Esophagus mucosa (tissue), 1 donor: Measurements from ENCODE around the gene ADAMTS6. TPM values are rescaled to one million over a fixed set of nuclear protein-coding genes. Genes with fewer than 3 reads are reported as not detected.

ENCODE experiments used
- ATAC-seq: fragments of 200-7000 bp; cut with Tn5 transposase; one replicate; pipeline ENCODE4 v1.9.1; 2020
- total RNA-seq: library from RNA; stranded (reverse); gene quantifications from one replicate; pipeline ENCODE4 v1.2.4, GENCODE V29; 2023
- donor health status: DM: yes; HTN: yes; CAD: no.

ADAMTS6 gene
- total RNA-seq, 1 donor from 2014 or later, result 1.2 TPM

DNA sequence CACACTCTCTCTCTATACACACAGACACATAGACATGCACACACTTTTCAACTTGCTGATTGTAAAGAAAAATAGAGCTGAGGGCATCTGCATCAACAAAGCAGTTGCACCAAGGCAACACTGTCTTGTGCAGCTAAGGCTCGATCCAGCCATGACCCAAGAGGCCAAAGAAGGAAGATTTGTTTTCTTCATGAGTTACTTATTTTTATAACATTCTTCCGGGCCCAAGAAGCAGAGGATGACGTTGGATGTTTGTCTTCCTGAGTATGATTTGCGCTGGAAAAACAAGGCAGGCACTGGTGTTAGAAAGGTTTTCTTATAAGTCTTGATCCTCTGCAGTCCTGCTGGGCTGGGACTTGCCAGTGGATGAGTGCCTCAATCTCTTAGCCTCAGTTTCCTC lies 344.1 kb downstream of the ADAMTS6 start:
- no peak for ATAC-seq

GRCh38 chr5:65133477-65134110 lies 348.1 kb downstream of the ADAMTS6 start:
- no peak for ATAC-seq

DNA sequence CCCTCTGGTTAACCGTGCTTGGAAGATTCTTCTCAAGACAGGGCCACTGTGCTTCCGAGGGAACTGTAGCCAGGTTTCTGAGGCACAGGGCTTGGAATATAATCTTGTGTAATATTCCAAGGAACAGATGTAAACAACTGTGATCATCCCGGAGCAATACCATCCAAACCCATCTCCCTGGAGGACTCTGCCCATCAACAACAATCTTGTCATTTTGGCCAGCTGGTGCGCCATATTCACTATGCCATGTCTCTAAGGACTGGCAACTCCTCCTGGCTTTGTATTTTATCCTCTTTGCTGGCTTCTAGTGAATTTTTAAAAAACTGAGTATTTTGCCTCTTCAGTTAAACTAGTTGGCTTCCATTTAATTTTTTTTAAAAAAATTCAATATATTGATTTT lies 349.3 kb downstream of the ADAMTS6 start:
- ATAC-seq, result no peak

GRCh38 chr5:65128226-65128625 lies 353.5 kb downstream of the ADAMTS6 start:
- no peak for ATAC-seq

- ATAC-seq, result no peak
Measured at GRCh38 chr5:65127161-65127901, 354.4 kb downstream of the ADAMTS6 start.

- no peak for ATAC-seq
Measured at GRCh38 chr5:65126542-65127069, 355.1 kb downstream of the ADAMTS6 start.

DNA sequence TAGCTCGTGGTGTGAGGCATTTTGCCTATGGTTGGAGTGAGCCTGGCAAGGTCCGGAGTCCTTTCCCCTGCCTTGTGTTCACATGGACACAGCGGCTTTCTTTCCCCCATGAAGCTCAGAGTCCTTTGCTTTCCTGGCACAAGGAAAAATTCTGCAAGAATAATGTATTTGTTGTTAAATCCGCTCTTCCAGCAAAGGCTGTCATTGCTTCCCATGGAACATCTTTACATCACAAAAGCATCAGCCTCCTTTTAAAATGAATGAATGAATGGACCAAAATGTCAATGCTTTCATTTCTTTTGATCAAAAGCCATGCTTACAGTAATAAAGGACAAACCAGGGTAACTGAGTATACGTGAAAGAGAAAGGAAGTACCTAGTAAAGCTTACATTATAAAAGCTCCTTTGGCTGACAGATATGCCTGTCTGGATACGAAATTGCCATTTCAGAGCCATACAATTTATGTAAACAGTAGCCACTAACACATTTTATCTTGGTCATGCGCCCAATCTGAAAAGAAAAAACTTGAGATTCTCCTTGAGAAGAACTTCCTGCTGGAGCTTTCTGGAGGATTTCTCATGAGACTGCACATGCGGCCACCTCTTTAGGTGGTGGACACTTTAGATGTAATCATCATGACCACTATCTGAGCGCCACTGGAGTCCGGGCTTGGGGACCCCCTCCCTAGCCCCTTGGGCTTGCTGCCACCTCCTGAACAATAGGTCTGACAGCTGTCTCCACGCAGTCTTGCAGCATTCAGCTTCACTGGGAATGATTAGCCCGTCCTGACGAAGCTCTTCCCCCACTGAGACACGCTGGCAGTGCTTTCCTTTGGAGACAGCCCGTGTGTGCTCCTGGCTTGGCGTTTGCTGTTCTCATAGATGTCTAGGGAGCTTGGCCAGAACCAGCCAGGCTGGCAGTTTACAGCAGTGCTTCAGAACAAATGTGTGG lies 355.9 kb downstream of the ADAMTS6 start:
- ATAC-seq, result no peak

- ATAC-seq, result no peak
Measured at GRCh38 chr5:65121880-65122436, 359.8 kb downstream of the ADAMTS6 start.

GRCh38 chr5:65120371-65120967 lies 361.3 kb downstream of the ADAMTS6 start:
- ATAC-seq, result no peak

DNA sequence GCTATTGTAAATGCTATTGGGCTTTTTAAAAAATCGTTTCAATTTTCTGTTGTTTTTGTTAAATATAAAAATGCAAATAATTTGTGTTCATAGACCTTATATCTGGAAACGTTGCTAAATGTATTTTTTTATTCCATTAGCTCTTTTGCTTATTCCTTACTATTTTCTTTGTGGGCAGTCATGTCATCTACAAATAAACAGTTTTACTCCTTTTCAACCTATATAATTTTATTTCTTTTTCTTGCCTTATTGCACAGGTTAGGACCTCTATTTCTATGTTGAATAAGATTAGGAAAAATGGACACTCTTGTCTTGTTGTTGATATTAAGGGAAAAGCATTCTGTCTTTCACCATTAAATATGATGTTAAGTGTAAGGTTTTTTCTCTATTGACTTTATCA lies 364.2 kb downstream of the ADAMTS6 start:
- ATAC-seq, result no peak

DNA sequence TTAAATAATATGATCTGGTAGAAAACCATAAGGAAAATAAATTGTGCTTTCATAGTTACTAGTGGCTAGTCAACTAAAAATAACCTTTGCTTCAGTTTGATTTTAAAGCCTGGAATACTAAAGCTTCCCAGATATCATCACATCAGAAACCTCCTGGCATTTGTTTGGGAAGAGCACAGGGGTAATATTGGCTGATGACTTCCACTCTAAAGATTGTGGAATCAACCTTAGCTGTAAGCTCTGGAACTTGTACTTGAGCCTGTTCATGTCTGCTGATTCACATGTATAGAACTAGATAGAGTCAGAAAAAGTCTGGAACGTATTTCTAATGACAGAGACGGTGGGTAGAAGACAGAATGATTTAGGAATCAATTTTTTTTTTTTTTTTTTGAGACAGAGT lies 367.9 kb downstream of the ADAMTS6 start:
- ATAC-seq, result no peak

DNA sequence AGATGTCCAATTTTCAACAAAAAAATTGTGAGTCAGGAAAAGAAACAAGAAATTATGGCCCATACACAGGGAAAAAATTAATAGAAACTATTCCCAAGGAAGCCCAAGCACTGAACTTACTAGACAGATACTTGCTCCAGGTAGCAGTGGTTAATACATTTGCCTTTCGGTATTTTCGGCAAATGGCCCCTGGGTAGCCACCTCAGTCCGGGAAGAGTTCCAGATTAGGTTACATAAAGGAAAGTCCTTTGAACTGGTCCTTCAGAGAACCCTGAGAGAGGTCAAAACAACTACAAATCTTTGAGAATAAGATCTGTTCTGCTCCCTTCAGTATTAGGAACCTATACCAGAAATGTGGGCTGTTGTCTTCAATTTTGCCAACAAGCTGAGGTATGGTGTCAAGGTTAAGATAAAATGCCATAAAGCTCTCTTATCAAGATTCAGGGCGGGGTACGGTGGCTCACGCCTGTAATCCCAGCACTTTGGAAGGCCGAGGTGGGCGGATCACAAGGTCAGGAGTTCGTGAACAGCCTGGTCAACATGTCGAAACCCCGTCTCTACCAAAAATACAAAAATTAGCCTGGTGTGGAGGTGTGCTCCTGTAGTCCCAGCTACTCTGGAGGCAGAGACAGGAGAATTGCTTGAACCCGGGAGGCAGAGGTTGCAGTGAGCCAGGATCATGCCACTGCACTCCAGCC lies 369.6 kb downstream of the ADAMTS6 start:
- no peak for ATAC-seq

DNA sequence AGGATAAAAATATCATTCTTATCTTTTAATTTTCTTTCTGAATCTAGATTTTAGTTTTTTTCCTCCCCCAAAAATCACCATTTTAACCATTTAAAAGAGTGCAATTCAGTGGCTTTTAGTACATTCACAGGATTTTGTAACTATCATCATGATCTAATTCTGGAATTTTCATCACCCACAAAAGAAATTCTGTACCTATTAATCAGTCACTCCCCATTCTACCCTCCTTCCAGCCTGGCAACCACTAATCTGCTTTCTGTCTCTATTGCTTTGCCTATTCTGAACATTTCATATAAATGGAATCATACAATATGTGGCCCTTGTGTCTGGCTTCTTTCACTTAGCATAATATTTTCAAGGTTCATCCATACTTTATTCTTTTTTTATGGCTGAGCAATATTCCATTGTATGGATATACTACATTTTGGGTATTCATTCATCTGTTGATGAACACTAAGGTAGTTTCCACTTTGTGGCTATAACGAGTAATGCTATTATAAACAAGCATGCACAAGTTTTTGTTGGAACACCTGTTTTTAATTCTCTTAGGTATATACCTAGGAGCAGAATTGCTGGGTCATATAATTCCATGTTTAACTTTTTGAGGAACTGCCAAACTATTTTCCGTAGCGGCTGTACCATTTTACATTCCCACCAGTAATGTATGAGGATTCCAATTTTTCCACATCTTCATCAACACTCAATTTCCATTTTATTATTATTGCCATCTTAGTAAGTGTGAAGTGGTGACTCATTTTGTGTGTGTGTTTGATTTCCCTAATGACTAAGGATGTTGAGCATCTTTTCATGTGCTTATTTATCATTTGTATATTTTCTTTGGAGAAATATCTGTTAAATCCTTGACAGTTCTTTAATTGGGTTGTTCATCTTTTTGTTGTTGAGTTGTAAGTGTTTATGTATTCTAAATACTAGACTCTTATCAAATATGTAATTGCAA lies 372.7 kb downstream of the ADAMTS6 start:
- no peak for ATAC-seq

- ATAC-seq, result no peak
Measured at GRCh38 chr5:65105301-65105700, 376.4 kb downstream of the ADAMTS6 start.

- ATAC-seq, result no peak
Measured at GRCh38 chr5:65104831-65105230, 376.9 kb downstream of the ADAMTS6 start.

- ATAC-seq, result peak; percentile 34
Measured at GRCh38 chr5:65103756-65104440, 377.8 kb downstream of the ADAMTS6 start.

DNA sequence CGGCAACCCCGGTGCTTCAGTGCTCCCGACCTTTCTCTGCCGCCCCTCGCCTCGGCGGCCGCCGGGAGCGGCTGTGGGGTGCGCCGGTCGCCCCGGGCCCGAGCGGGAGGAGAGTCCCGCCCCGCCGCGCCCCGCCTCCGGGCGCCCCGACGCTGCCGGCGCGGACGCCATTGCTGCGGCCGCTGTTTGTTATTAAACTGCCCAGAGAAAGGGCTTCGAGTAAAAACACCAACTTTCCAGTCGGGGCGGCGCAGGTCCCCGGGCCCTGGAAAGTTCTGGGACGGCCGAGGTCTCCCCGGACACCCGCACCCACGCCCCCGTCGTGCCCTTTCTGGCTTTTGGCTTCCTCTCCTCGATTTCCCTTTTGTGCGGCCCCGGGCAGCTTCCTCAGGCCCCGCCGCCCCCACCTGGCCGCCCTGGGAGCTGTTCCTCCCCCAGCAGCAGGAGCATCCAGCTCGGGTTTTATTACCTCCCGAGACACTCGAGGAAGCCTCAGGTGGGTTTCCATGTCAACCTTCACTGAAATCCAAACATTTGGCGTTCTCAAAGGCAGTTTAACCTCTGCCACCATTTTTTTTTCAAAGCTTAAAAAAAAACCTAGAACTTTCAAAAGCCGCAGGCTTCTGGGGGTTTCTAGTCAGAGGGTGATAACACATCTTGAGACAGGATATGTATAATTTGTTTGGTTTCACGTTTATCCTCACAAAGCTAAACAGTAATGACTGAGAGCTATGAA lies 378.6 kb downstream of the ADAMTS6 start:
- peak; percentile 66 for ATAC-seq

- ATAC-seq, result no peak
Measured at GRCh38 chr5:65102371-65102975, 379.2 kb downstream of the ADAMTS6 start.
